SJSA1 (cell line): Measurements from ENCODE around the gene EPO. TPM values are rescaled to one million over a fixed set of nuclear protein-coding genes. Genes with fewer than 3 reads are reported as not detected.
"Not testable (repeated sequence)": the region's sequence is repeated elsewhere in the genome, so short reads cannot be mapped to it uniquely, and the experiment has no call there.

Source experiments
- DNase-seq, 2 experiments: peaks; one replicate each; pipeline ENCODE4 v3.0.0-alpha.2; 2015 to 2020; ENCODE audit warnings: low spot score in 2 of 2, low read depth in 1 of 2
- H3K27ac ChIP-seq: fragments of 250-450 bp; sonication (Bioruptor Pico); 2 replicates; pipeline ENCODE4 v1.5.1; 2020; ENCODE audit warnings: mild to moderate bottlenecking, moderate library complexity
- H3K27me3 ChIP-seq: fragments of 250-450 bp; sonication (Bioruptor Pico); replicated peaks from 2 replicates; pipeline ENCODE4 v1.5.1; 2020; ENCODE audit warnings: mild to moderate bottlenecking, moderate library complexity
- H3K36me3 ChIP-seq: fragments of 250-450 bp; sonication (Bioruptor Pico); 2 replicates; pipeline ENCODE4 v1.5.1; 2020; ENCODE audit warnings: mild to moderate bottlenecking
- H3K4me1 ChIP-seq: fragments of 250-450 bp; sonication (Bioruptor Pico); replicated peaks from 2 replicates; pipeline ENCODE4 v1.6.1; 2021; ENCODE audit warnings: mild to moderate bottlenecking
- H3K4me3 ChIP-seq: fragments of 250-450 bp; sonication (Bioruptor Pico); 2 replicates; pipeline ENCODE4 v1.5.1; 2020; ENCODE audit warnings: mild to moderate bottlenecking
- H3K9me3 ChIP-seq: fragments of 250-450 bp; sonication (Bioruptor Pico); replicated peaks from 2 replicates; pipeline ENCODE4 v1.5.1; 2020; ENCODE audit warnings: mild to moderate bottlenecking
- total RNA-seq: library from RNA; depleted of rRNA; stranded (reverse); fragments of >200 nt; shearing (Covaris generic); gene quantifications from 2 replicates; pipeline ENCODE4 v1.2.3, GENCODE V29; 2014; rRNA removed

The EPO gene
- total RNA-seq, 1 experiment from 2014 or later: not detected

DNA sequence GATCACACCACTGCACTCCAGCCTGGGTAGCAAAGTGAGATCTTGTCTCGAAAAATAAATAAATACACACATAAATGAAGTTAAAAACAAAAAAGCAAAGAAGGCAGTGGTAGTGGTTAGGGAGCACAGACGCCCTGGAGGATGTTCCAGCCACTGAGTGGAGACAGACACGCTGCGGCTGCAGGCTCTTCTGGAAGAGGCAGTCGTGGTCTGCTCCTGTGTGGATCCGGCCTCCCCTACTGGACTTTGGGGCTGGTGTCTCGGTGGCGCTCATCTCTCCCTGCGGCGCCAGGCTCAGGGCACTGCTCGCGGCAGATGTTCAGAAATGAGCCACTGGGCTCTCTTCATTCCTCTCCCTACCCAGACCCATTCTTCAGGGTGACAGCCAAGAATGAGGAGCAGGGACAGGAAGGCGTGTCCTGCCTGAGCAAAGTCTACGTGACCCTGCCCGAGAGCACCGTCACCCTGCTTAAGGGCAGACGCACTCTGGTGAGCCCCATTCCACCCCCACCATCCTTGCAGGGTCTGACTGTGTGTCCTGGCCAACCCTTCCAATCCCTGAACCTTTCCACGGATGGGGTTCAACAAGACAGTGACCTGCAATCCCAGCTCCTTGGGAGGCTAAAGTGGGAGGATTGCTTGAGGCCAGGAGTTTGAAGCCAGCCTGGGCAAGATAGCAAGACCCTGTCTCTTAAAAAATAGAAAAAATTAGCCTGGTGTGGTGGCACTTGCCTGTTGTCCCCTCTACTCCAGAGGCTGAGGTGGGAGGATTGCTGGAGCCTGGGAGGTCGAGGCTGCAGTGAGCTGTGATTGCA, 39.3 kb downstream of the EPO start:
- Histone ChIP-seq H3K4me3 (no peak overlapping the region), H3K4me1 (no peaks in the 10 kb centered on the region), H3K27ac (no peak overlapping the region), H3K9me3 (no peaks in the 10 kb centered on the region), H3K27me3 (0 out of 2 replicates have a peak, but pooled peaks cover 5% of the 10 kb centered on the region), H3K36me3 (no peaks in the 10 kb centered on the region)
- no peak for DNase-seq

DNA sequence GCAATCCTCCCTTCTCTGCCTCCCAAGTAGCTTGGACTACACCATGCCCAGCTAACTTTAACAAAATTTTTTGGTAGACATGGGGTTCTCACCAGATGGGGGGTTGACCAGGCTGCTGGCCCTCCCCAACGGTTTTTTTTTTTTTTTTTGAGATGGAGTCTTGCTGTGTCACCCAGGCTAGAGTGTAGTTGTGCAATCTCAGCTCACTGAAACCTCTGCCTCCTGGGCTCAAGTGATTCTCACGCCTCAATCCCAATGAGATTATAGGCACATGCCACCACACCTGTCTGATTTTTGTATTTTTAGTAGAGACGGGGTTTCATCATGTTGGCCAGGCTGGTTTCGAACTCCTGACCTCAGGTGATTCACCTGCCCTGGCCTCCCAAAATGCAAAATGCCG, 42.6 kb downstream of the EPO start:
- not testable (repeated sequence) for H3K27ac ChIP-seq, H3K4me3 ChIP-seq, H3K9me3 ChIP-seq, H3K36me3 ChIP-seq, H3K27me3 ChIP-seq, H3K4me1 ChIP-seq, DNase-seq

- no peaks in the 10 kb centered on the region for H3K36me3 ChIP-seq
- no peak for DNase-seq
- H3K4me3 ChIP-seq: no peak overlapping the region
- no peak overlapping the region for H3K27ac ChIP-seq
- H3K9me3 ChIP-seq: no peaks in the 10 kb centered on the region
- no peaks in the 10 kb centered on the region for H3K4me1 ChIP-seq
- H3K27me3 ChIP-seq: 0 out of 2 replicates have a peak, but pooled peaks cover 5% of the 10 kb centered on the region
Observed at GRCh38 chr7:100763556-100764140, 43.4 kb downstream of the EPO start.

GRCh38 chr7:100764841-100765240, 44.6 kb downstream of the EPO start:
- Histone ChIP-seq H3K9me3 (no peaks in the 10 kb centered on the region), H3K36me3 (no peaks in the 10 kb centered on the region), H3K4me1 (no peaks in the 10 kb centered on the region), H3K27ac (no peak overlapping the region), H3K27me3 (0 out of 2 replicates have a peak, but pooled peaks cover 5% of the 10 kb centered on the region), H3K4me3 (no peak overlapping the region)
- DNase-seq: no peak

- no peaks in the 10 kb centered on the region for H3K9me3 ChIP-seq
- H3K36me3 ChIP-seq: no peaks in the 10 kb centered on the region
- H3K4me1 ChIP-seq: no peaks in the 10 kb centered on the region
- no peak overlapping the region for H3K4me3 ChIP-seq
- H3K27ac ChIP-seq: no peak overlapping the region
- 0 out of 2 replicates have a peak, but pooled peaks cover 5% of the 10 kb centered on the region for H3K27me3 ChIP-seq
- DNase-seq: no peak
Observed at GRCh38 chr7:100765250-100765649, 45.0 kb downstream of the EPO start.

GRCh38 chr7:100768784-100769183, 48.5 kb downstream of the EPO start:
- H3K4me3 ChIP-seq: no peak overlapping the region
- H3K36me3 ChIP-seq: no peaks in the 10 kb centered on the region
- H3K27ac ChIP-seq: no peak overlapping the region
- no peak for DNase-seq
- H3K27me3 ChIP-seq: no peaks in the 10 kb centered on the region
- no peaks in the 10 kb centered on the region for H3K4me1 ChIP-seq
- H3K9me3 ChIP-seq: no peaks in the 10 kb centered on the region

Other genes with a start within 250 kb of the EPO start
- gene TSC22D4, start 241.3 kb upstream of the EPO start, total RNA-seq: 25.3 and 32.7 TPM in 2 replicates
- gene NYAP1, start 236.5 kb upstream of the EPO start, total RNA-seq: 0.63 and 0.87 TPM in 2 replicates
- 15.6 and 24.2 TPM in 2 replicates for gene AGFG2, start 181.3 kb upstream of the EPO start, total RNA-seq
- gene SAP25, start 146.6 kb upstream of the EPO start, total RNA-seq: 0.60 TPM in 1 of 2 replicates, not detected in the other
- 17.0 and 19.5 TPM in 2 replicates for gene LRCH4, start 134.3 kb upstream of the EPO start, total RNA-seq
- 0.13 TPM in 1 of 2 replicates, not detected in the other for gene FBXO24, start 134.1 kb upstream of the EPO start, total RNA-seq
- 73.1 and 75.6 TPM in 2 replicates for gene PCOLCE, start 118.1 kb upstream of the EPO start, total RNA-seq
- gene MOSPD3, start 107.9 kb upstream of the EPO start, total RNA-seq: 10.9 and 11.0 TPM in 2 replicates
- not detected in 2 replicates for gene TFR2, start 78.9 kb upstream of the EPO start, total RNA-seq
- gene ACTL6B, start 64.0 kb upstream of the EPO start, total RNA-seq: not detected in 2 replicates
- 63.4 and 70.6 TPM in 2 replicates for gene GNB2, start 46.7 kb upstream of the EPO start, total RNA-seq
- gene GIGYF1, start 26.2 kb upstream of the EPO start, total RNA-seq: 9.9 and 15.5 TPM in 2 replicates
- gene POP7, start 14.3 kb upstream of the EPO start, total RNA-seq: 56.0 and 72.0 TPM in 2 replicates
- gene ZAN, start 13.1 kb downstream of the EPO start, total RNA-seq: not detected in 2 replicates
- 39.8 and 49.0 TPM in 2 replicates for gene EPHB4, start 107.1 kb downstream of the EPO start, total RNA-seq
- gene SLC12A9, start 132.2 kb downstream of the EPO start, total RNA-seq: 15.2 and 17.8 TPM in 2 replicates
- 88.0 and 95.9 TPM in 2 replicates for gene TRIP6, start 146.9 kb downstream of the EPO start, total RNA-seq
- gene SRRT, start 154.6 kb downstream of the EPO start, total RNA-seq: 64.4 and 76.2 TPM in 2 replicates
- 3.1 and 3.7 TPM in 2 replicates for gene UFSP1, start 169.2 kb downstream of the EPO start, total RNA-seq
- gene ACHE, start 175.4 kb downstream of the EPO start, total RNA-seq: 0.16 TPM in 1 of 2 replicates, not detected in the other
- gene MUC3A, start 229.1 kb downstream of the EPO start, total RNA-seq: not detected in 2 replicates
- gene MUC12, start 249.1 kb downstream of the EPO start, total RNA-seq: not detected in 2 replicates